ENCODE results near the gene INPP5J.

GRCh38 chr22:31092161-31092560 lies 30.6 kb upstream of the INPP5J start:
- no peak for TF ChIP-seq EZH2phosphoT487 (conservative IDR thresholded peaks at IDR 0.05; ENCODE audit: low read length)
- TF ChIP-seq, protein P1, sequence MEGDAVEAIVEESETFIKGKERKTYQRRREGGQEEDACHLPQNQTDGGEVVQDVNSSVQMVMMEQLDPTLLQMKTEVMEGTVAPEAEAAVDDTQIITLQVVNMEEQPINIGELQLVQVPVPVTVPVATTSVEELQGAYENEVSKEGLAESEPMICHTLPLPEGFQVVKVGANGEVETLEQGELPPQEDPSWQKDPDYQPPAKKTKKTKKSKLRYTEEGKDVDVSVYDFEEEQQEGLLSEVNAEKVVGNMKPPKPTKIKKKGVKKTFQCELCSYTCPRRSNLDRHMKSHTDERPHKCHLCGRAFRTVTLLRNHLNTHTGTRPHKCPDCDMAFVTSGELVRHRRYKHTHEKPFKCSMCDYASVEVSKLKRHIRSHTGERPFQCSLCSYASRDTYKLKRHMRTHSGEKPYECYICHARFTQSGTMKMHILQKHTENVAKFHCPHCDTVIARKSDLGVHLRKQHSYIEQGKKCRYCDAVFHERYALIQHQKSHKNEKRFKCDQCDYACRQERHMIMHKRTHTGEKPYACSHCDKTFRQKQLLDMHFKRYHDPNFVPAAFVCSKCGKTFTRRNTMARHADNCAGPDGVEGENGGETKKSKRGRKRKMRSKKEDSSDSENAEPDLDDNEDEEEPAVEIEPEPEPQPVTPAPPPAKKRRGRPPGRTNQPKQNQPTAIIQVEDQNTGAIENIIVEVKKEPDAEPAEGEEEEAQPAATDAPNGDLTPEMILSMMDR (IDR thresholded peaks at IDR 0.05; ENCODE audit: insufficient read depth, low read length, poor library complexity, severe bottlenecking) = no peak

All from SU-DHL-6 (cell line).